GM23248 (cell line): Measurements from ENCODE around the gene NFIA. TPM values are rescaled to one million over a fixed set of nuclear protein-coding genes. Genes with fewer than 3 reads are reported as not detected.

Source experiments
- DNase-seq: peaks from one replicate; pipeline ENCODE4 v3.0.0-alpha.2; 2015
- H2AFZ ChIP-seq: fragments of 200-600 bp; sonication (generic); 2 replicates; pipeline ENCODE4 v1.6.1; 2016; ENCODE audit warnings: antibody characterized with exemption
- H3F3A ChIP-seq: fragments of 200-600 bp; sonication (generic); 2 replicates; pipeline ENCODE4 v1.6.1; 2016; ENCODE audit warnings: mild to moderate bottlenecking, antibody characterized with exemption, mixed run types; ENCODE audit not compliant: insufficient read depth
- H3K27ac ChIP-seq: fragments of 200-600 bp; sonication (generic); 2 replicates; pipeline ENCODE4 v1.5.1; 2016; ENCODE audit warnings: mild to moderate bottlenecking
- H3K27me3 ChIP-seq: fragments of 200-600 bp; sonication (generic); replicated peaks from 2 replicates; pipeline ENCODE4 v1.6.1; 2016; ENCODE audit warnings: mild to moderate bottlenecking; ENCODE audit not compliant: insufficient read depth
- H3K36me3 ChIP-seq: fragments of 200-600 bp; sonication (generic); 2 replicates; pipeline ENCODE4 v1.6.1; 2016; ENCODE audit warnings: low read depth, mild to moderate bottlenecking
- H3K4me1 ChIP-seq: fragments of 200-600 bp; sonication (generic); 2 replicates; pipeline ENCODE4 v1.6.1; 2016; ENCODE audit warnings: mild to moderate bottlenecking; ENCODE audit not compliant: insufficient read depth
- H3K4me2 ChIP-seq: fragments of 200-600 bp; sonication (generic); one replicate; pipeline ENCODE4 v1.6.1; 2016; ENCODE audit warnings: mild to moderate bottlenecking; ENCODE audit not compliant: unreplicated experiment
- H3K4me3 ChIP-seq: fragments of 200-600 bp; sonication (generic); 2 replicates; pipeline ENCODE4 v1.5.1; 2016; ENCODE audit warnings: mild to moderate bottlenecking
- H3K79me2 ChIP-seq: fragments of 200-600 bp; sonication (generic); 2 replicates; pipeline ENCODE4 v1.6.1; 2016; ENCODE audit warnings: mild to moderate bottlenecking; ENCODE audit not compliant: insufficient read depth
- H3K9ac ChIP-seq: fragments of 200-600 bp; sonication (generic); 2 replicates; pipeline ENCODE4 v1.6.1; 2016; ENCODE audit warnings: mild to moderate bottlenecking
- H3K9me2 ChIP-seq: fragments of 200-600 bp; sonication (generic); 2 replicates; pipeline ENCODE4 v1.6.1; 2016; ENCODE audit warnings: mixed run types, mild to moderate bottlenecking, moderate library complexity; ENCODE audit not compliant: insufficient read depth
- H3K9me3 ChIP-seq: fragments of 200-600 bp; sonication (generic); one replicate; pipeline ENCODE4 v1.6.1; 2017; ENCODE audit warnings: low read depth
- H4K20me1 ChIP-seq: fragments of 200-600 bp; sonication (generic); 2 replicates; pipeline ENCODE4 v1.6.0; 2016; ENCODE audit not compliant: insufficient read depth
- EZH2 ChIP-seq: fragments of 200-600 bp; sonication (generic); IDR thresholded peaks from 2 replicates; pipeline ENCODE4 v1.6.1; 2018; ENCODE audit warnings: antibody characterized with exemption, mild to moderate bottlenecking; ENCODE audit not compliant: insufficient read depth, poor library complexity, severe bottlenecking
- EZH2phosphoT487 ChIP-seq: fragments of 200-600 bp; sonication (generic); IDR thresholded peaks from 2 replicates; pipeline ENCODE4 v1.6.1; 2018; ENCODE audit warnings: antibody characterized with exemption, moderate library complexity, mild to moderate bottlenecking, low read depth; ENCODE audit not compliant: insufficient read depth
- WGBS, 2 experiments: methylation state at CpG; one replicate each; pipeline ENCODE4 v1.1.6; 2015 to 2017; ENCODE audit warnings: low lambda C conversion rate in 2 of 2, low coverage in 1 of 2; ENCODE audit errors: missing lambda C conversion rate in 2 of 2; 5-methylcytosine and 5-hydroxymethylcytosine counted together
- in situ Hi-C: fragments of 300-500 bp; cut with MboI; formaldehyde crosslinking; loops from 2 replicates; pipeline ENCODE4 v1.15.0; 2020
- polyA plus RNA-seq: library from polyadenylated mRNA; unstranded; fragments of >200 nt; fragmentation: Nextera tagmentation; extraction: Ambion mirVana; gene quantifications from 2 replicates; pipeline ENCODE4 v1.2.1, GENCODE V29; 2016
- total RNA-seq: library from RNA; depleted of rRNA; stranded (reverse); fragments of >200 nt; shearing (Covaris generic); gene quantifications from 2 replicates; pipeline ENCODE4 v1.2.3, GENCODE V29; 2014

The NFIA gene
- total and polyA plus RNA-seq, 2 experiments from 2014 or later = 3.4 to 8.8 TPM

GRCh38 chr1:61393575-61393974, 311.2 kb downstream of the NFIA start:
- in situ Hi-C loops = no loop called here
- Histone ChIP-seq H3K4me3 (no peak overlapping the region), H4K20me1 (no peaks in the 10 kb centered on the region), H3K79me2 (no peaks in the 10 kb centered on the region), H3K27ac (no peak overlapping the region), H3F3A (no peaks in the 10 kb centered on the region), H3K9ac (no peak overlapping the region), H3K4me2 (no peak overlapping the region), H3K36me3 (no peaks in the 10 kb centered on the region), H2AFZ (no peak overlapping the region), H3K4me1 (no peaks in the 10 kb centered on the region), H3K9me2 (no peaks in the 10 kb centered on the region), H3K27me3 (no peaks in the 10 kb centered on the region), H3K9me3 (no peaks in the 10 kb centered on the region)
- no peak for DNase-seq
- TF ChIP-seq EZH2 = no peak
- TF ChIP-seq EZH2phosphoT487 = no peak
- WGBS, 2 experiments = 92% methylated on average over 3 of the region's 3 CpGs

GRCh38 chr1:61395146-61395800, 312.9 kb downstream of the NFIA start:
- Histone ChIP-seq H3K9ac (no peak overlapping the region), H2AFZ (no peak overlapping the region), H3K4me2 (no peak overlapping the region), H3K9me2 (no peaks in the 10 kb centered on the region), H3K4me3 (no peak overlapping the region), H3K79me2 (no peaks in the 10 kb centered on the region), H3K27ac (no peak overlapping the region), H3K36me3 (no peaks in the 10 kb centered on the region), H4K20me1 (no peaks in the 10 kb centered on the region), H3K4me1 (no peaks in the 10 kb centered on the region), H3K27me3 (no peaks in the 10 kb centered on the region), H3F3A (no peaks in the 10 kb centered on the region), H3K9me3 (no peaks in the 10 kb centered on the region)
- no peak for TF ChIP-seq EZH2phosphoT487
- DNase-seq = no peak
- in situ Hi-C loops = no loop called here
- WGBS, 2 experiments = 81 to 82% methylated on average over 6 of the region's 6 CpGs

GRCh38 chr1:61397495-61397894, 315.1 kb downstream of the NFIA start:
- no peaks in the 10 kb centered on the region for H3K4me1 ChIP-seq
- no peak overlapping the region for H3K4me3 ChIP-seq
- 86 to 93% methylated on average over 6 of the region's 6 CpGs for WGBS, 2 experiments

GRCh38 chr1:61397935-61398334, 315.6 kb downstream of the NFIA start:
- no peak overlapping the region for H3K4me2 ChIP-seq
- in situ Hi-C loops = no loop called here

More at GRCh38 chr1:61397495-61397894, 315.1 kb downstream of the NFIA start:
- no peak overlapping the region for H3K4me2 ChIP-seq
- H3K27me3 ChIP-seq = no peaks in the 10 kb centered on the region
- no peaks in the 10 kb centered on the region for H3K36me3 ChIP-seq
- H3K27ac ChIP-seq = no peak overlapping the region
- no peaks in the 10 kb centered on the region for H4K20me1 ChIP-seq
- DNase-seq = no peak
- H2AFZ ChIP-seq = no peak overlapping the region
- H3K9me3 ChIP-seq = no peaks in the 10 kb centered on the region
- in situ Hi-C loops = no loop called here
- no peaks in the 10 kb centered on the region for H3F3A ChIP-seq
- H3K9ac ChIP-seq = no peak overlapping the region
- TF ChIP-seq EZH2 (no peak), EZH2phosphoT487 (no peak)
- no peaks in the 10 kb centered on the region for H3K79me2 ChIP-seq
- H3K9me2 ChIP-seq = no peaks in the 10 kb centered on the region; the same call in 1 of the 2 replicates

More at GRCh38 chr1:61397935-61398334, 315.6 kb downstream of the NFIA start:
- Histone ChIP-seq H3K27me3 (no peaks in the 10 kb centered on the region), H3F3A (no peaks in the 10 kb centered on the region), H3K36me3 (no peaks in the 10 kb centered on the region), H3K4me3 (no peak overlapping the region), H3K27ac (no peak overlapping the region), H3K9me2 (no peaks in the 10 kb centered on the region; the same call in 1 of the 2 replicates), H4K20me1 (no peaks in the 10 kb centered on the region), H3K79me2 (no peaks in the 10 kb centered on the region), H3K4me1 (no peaks in the 10 kb centered on the region), H2AFZ (no peak overlapping the region), H3K9me3 (no peaks in the 10 kb centered on the region), H3K9ac (no peak overlapping the region)
- DNase-seq = no peak
- 95 to 99% methylated on average over 3 of the region's 3 CpGs for WGBS, 2 experiments
- TF ChIP-seq EZH2phosphoT487 (no peak), EZH2 (no peak)
